Panc1 (cell line): ENCODE data around the gene KIF21B. TPM values are rescaled to one million over a fixed set of nuclear protein-coding genes. Genes with fewer than 3 reads are reported as not detected.

Source experiments
- ATAC-seq: fragments of 200-7000 bp; cut with Tn5 transposase; 2 replicates; pipeline ENCODE4 v1.9.1; 2020; ENCODE audit warnings: mild to moderate bottlenecking, moderate library complexity
- BruUV-seq: library from RNA; stranded (reverse); fragments of 400-500 nt; replicated peaks from 2 replicates; lab custom pipeline; 2021; lab: Mats Ljungman, UMichigan
- CTCF ChIA-PET: fragments of 300-600 bp; sonication (Branson Sonifier 250); formaldehyde crosslinking; loops from one replicate; lab custom pipeline; 2022; ENCODE audit warnings: antibody characterized with exemption; lab: Charles Lee
- POLR2A ChIA-PET: fragments of 300-600 bp; sonication (Branson Sonifier 250); formaldehyde crosslinking; loops from one replicate; lab custom pipeline; 2022; ENCODE audit warnings: antibody characterized with exemption; lab: Charles Lee
- DNase-seq: peaks from one replicate; pipeline ENCODE4 v3.0.0-alpha.2; 2010; ENCODE audit warnings: low read depth, low spot score
- H3K27ac ChIP-seq: 2 replicates; pipeline ENCODE4 v1.5.1; 2011; ENCODE audit warnings: mild to moderate bottlenecking, low read length, inconsistent platforms
- H3K27me3 ChIP-seq: fragments of 200-500 bp; sonication (Bioruptor generic); 2 replicates; pipeline ENCODE4 v1.6.0; 2014; ENCODE audit warnings: low read length, inconsistent platforms; ENCODE audit not compliant: control insufficient read depth, insufficient read depth
- H3K36me3 ChIP-seq: fragments of 200-500 bp; sonication (Bioruptor generic); 2 replicates; pipeline ENCODE4 v1.5.1; 2014; ENCODE audit warnings: inconsistent platforms, mild to moderate bottlenecking, low read length, moderate library complexity; ENCODE audit not compliant: control insufficient read depth, insufficient read depth
- H3K4me1 ChIP-seq: 2 replicates; pipeline ENCODE4 v1.5.1; 2011; ENCODE audit warnings: inconsistent platforms, mild to moderate bottlenecking, low read length, moderate library complexity; ENCODE audit not compliant: control insufficient read depth, insufficient read depth
- H3K4me3 ChIP-seq, 2 experiments: 2 replicates each; pipeline ENCODE4 v1.5.1; 2011 to 2012; ENCODE audit warnings: low read depth in 2 of 2, low read length in 2 of 2, mild to moderate bottlenecking in 2 of 2, inconsistent platforms in 1 of 2, moderate library complexity in 1 of 2
- H3K9me3 ChIP-seq: fragments of 200-500 bp; sonication (Bioruptor generic); 2 replicates; pipeline ENCODE4 v1.5.1; 2014; ENCODE audit warnings: low read depth, mild to moderate bottlenecking, inconsistent platforms, low read length, moderate library complexity; ENCODE audit not compliant: control insufficient read depth, insufficient read depth
- POLR2AphosphoS5 ChIP-seq: IDR thresholded peaks from 2 replicates; pipeline ENCODE4 v1.6.1; 2012; ENCODE audit warnings: mild to moderate bottlenecking, low read depth, low read length, moderate library complexity
- SIN3A ChIP-seq: IDR thresholded peaks from 2 replicates; pipeline ENCODE4 v1.6.1; 2012; ENCODE audit warnings: low read depth, mild to moderate bottlenecking, low read length, moderate library complexity, borderline replicate concordance; ENCODE audit not compliant: insufficient read depth
- TCF7L2 ChIP-seq: IDR thresholded peaks from 2 replicates; pipeline ENCODE4 v1.6.1; 2011; ENCODE audit warnings: mild to moderate bottlenecking, low read depth, low read length, inconsistent platforms
- in situ Hi-C: cut with HindIII; loops from 2 replicates; pipeline ENCODE4 v1.10.0; 2016; ENCODE audit warnings: low sequenced_read_pairs, low pct_unique_long_range_greater_than_20kb
- intact Hi-C: fragments of 100-400 bp; cut with micrococcal nuclease; formaldehyde crosslinking; loops from one replicate; pipeline ENCODE4 v1.10.0; 2022; ENCODE audit not compliant: unreplicated experiment
- total RNA-seq: library from RNA; stranded (reverse); gene quantifications from one replicate; pipeline ENCODE4 v1.2.1, GENCODE V29; 2021; ENCODE audit not compliant: unreplicated experiment
- TF ChIP-seq, protein P1 (sequence below), 2 experiments: IDR thresholded peaks; 2 replicates each; pipeline ENCODE4 v1.6.1; 2011 to 2012; ENCODE audit warnings: low read depth in 2 of 2, control low read depth in 1 of 2, low read length in 1 of 2, mild to moderate bottlenecking in 1 of 2, moderate library complexity in 1 of 2; ENCODE audit not compliant: insufficient read depth in 1 of 2
- TF ChIP-seq, protein P2 (sequence below): fragments of 450-650 bp; IDR thresholded peaks from 2 replicates; pipeline ENCODE4 v1.5.1; 2017; ENCODE audit warnings: mild to moderate bottlenecking

Gene KIF21B
- total RNA-seq, 1 experiment from 2014 or later: 0.46 TPM

DNA sequence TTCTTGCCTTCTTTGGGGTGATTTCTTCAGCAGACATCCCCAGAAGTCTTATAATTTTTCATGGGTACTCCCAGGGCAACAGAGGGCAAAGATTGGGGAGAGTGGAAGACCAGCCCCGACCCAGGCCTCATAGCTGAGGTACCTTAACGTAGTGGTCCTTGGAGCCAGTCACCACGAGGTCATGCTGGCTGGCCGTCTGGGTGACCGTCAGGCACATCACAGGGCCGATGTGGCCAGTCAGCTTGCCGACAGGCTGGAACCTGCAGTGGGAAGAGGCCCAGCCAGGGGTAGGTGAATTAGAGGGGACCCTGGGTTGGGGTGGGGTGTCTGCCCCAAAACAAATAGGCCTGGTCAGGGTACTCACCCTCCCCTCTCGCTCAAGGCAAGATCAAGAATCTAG is 46.9 kb downstream of the KIF21B start:
- ChIA-PET POLR2A (no interaction called here), CTCF (no interaction called here)
- no peaks in the 10 kb centered on the region for H3K4me1 ChIP-seq
- no peak for TF ChIP-seq TCF7L2
- TF ChIP-seq POLR2AphosphoS5: no peak
- TF ChIP-seq, protein P1, sequence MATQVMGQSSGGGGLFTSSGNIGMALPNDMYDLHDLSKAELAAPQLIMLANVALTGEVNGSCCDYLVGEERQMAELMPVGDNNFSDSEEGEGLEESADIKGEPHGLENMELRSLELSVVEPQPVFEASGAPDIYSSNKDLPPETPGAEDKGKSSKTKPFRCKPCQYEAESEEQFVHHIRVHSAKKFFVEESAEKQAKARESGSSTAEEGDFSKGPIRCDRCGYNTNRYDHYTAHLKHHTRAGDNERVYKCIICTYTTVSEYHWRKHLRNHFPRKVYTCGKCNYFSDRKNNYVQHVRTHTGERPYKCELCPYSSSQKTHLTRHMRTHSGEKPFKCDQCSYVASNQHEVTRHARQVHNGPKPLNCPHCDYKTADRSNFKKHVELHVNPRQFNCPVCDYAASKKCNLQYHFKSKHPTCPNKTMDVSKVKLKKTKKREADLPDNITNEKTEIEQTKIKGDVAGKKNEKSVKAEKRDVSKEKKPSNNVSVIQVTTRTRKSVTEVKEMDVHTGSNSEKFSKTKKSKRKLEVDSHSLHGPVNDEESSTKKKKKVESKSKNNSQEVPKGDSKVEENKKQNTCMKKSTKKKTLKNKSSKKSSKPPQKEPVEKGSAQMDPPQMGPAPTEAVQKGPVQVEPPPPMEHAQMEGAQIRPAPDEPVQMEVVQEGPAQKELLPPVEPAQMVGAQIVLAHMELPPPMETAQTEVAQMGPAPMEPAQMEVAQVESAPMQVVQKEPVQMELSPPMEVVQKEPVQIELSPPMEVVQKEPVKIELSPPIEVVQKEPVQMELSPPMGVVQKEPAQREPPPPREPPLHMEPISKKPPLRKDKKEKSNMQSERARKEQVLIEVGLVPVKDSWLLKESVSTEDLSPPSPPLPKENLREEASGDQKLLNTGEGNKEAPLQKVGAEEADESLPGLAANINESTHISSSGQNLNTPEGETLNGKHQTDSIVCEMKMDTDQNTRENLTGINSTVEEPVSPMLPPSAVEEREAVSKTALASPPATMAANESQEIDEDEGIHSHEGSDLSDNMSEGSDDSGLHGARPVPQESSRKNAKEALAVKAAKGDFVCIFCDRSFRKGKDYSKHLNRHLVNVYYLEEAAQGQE (IDR thresholded peaks at IDR 0.05; ENCODE audit: insufficient read depth in 1 of 2, low read depth in 2 of 2, low read length in 1 of 2): no peak
- TF ChIP-seq SIN3A: no peak
- TF ChIP-seq, protein P2, sequence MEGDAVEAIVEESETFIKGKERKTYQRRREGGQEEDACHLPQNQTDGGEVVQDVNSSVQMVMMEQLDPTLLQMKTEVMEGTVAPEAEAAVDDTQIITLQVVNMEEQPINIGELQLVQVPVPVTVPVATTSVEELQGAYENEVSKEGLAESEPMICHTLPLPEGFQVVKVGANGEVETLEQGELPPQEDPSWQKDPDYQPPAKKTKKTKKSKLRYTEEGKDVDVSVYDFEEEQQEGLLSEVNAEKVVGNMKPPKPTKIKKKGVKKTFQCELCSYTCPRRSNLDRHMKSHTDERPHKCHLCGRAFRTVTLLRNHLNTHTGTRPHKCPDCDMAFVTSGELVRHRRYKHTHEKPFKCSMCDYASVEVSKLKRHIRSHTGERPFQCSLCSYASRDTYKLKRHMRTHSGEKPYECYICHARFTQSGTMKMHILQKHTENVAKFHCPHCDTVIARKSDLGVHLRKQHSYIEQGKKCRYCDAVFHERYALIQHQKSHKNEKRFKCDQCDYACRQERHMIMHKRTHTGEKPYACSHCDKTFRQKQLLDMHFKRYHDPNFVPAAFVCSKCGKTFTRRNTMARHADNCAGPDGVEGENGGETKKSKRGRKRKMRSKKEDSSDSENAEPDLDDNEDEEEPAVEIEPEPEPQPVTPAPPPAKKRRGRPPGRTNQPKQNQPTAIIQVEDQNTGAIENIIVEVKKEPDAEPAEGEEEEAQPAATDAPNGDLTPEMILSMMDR: no peak
- H3K36me3 ChIP-seq: no peaks in the 10 kb centered on the region
- ATAC-seq (no peak), DNase-seq (no peak)
- in situ Hi-C loops: no loop called here
- no TSS peak for BruUV-seq
- H3K9me3 ChIP-seq: no peaks in the 10 kb centered on the region
- no peak overlapping the region for H3K4me3 ChIP-seq
- H3K27ac ChIP-seq: no peak overlapping the region
- H3K27me3 ChIP-seq: no peaks in the 10 kb centered on the region
- intact Hi-C loops: loop anchor here (5.0 kb wide), 1 partner anchor 136 kb away; the partner anchor contains the start of gene CACNA1S

GRCh38 chr1:200975458-200975857 is 48.1 kb downstream of the KIF21B start:
- CTCF ChIA-PET: no interaction called here
- intact Hi-C loops (loop anchor here (5.0 kb wide), 1 partner anchor 137 kb away; the partner anchor contains the start of gene CACNA1S), in situ Hi-C loops (no loop called here)

More at GRCh38 chr1:200975458-200975857, 48.1 kb downstream of the KIF21B start:
- no peaks in the 10 kb centered on the region for H3K4me1 ChIP-seq
- no peaks in the 10 kb centered on the region for H3K36me3 ChIP-seq
- DNase-seq: no peak
- no peaks in the 10 kb centered on the region for H3K9me3 ChIP-seq
- H3K4me3 ChIP-seq: no peak overlapping the region
- no peak overlapping the region for H3K27ac ChIP-seq
- H3K27me3 ChIP-seq: no peaks in the 10 kb centered on the region
- TF ChIP-seq POLR2AphosphoS5 (no peak), SIN3A (no peak), TCF7L2 (no peak)
- TF ChIP-seq, protein P2: no peak
- TF ChIP-seq, protein P1 (IDR thresholded peaks at IDR 0.05; ENCODE audit: insufficient read depth in 1 of 2, low read depth in 2 of 2, low read length in 1 of 2): no peak
- POLR2A ChIA-PET: no interaction called here
- BruUV-seq: no TSS peak
- ATAC-seq: no peak
